SK-N-SH treated with all-trans-retinoic acid at 6 μM for 48 hours (cell line): ENCODE measurements around the gene GEMIN2.

Experiments used
- ATAC-seq: fragments of 200-7000 bp; cut with Tn5 transposase; 3 replicates; pipeline ENCODE4 v1.9.1; 2020; ENCODE audit warnings: mild to moderate bottlenecking, moderate library complexity
- ARNTL ChIP-seq: fragments of 450-650 bp; formaldehyde crosslinking; IDR thresholded peaks from 2 replicates; pipeline ENCODE4 v1.5.0; 2020; ENCODE audit warnings: low read depth, mild to moderate bottlenecking, moderate library complexity, borderline replicate concordance
- BACH2 ChIP-seq: fragments of 250-450 bp; sonication (Bioruptor Pico); IDR thresholded peaks from 2 replicates; pipeline ENCODE4 v1.9.0; 2021; ENCODE audit warnings: mild to moderate bottlenecking, borderline replicate concordance
- CSDC2 ChIP-seq: fragments of 250-450 bp; sonication (Bioruptor Pico); IDR thresholded peaks from 2 replicates; pipeline ENCODE4 v1.5.0; 2020; ENCODE audit warnings: mild to moderate bottlenecking, moderate library complexity
- ESRRG ChIP-seq: fragments of 250-450 bp; sonication (Bioruptor Pico); IDR thresholded peaks from 2 replicates; pipeline ENCODE4 v1.6.1; 2021; ENCODE audit warnings: mild to moderate bottlenecking
- GLIS3 ChIP-seq: fragments of 250-450 bp; sonication (Bioruptor Pico); IDR thresholded peaks from 2 replicates; pipeline ENCODE4 v1.5.0; 2020; ENCODE audit warnings: mild to moderate bottlenecking, moderate library complexity
- ISL1 ChIP-seq: fragments of 250-450 bp; sonication (Bioruptor Pico); IDR thresholded peaks from 2 replicates; pipeline ENCODE4 v2.1.2; 2022; ENCODE audit warnings: mild to moderate bottlenecking, moderate library complexity
- OSR1 ChIP-seq: fragments of 250-450 bp; sonication (Bioruptor Pico); IDR thresholded peaks from 2 replicates; pipeline ENCODE4 v1.8.0; 2022; ENCODE audit warnings: moderate library complexity, mild to moderate bottlenecking, inconsistent platforms
- POU6F1 ChIP-seq: fragments of 250-450 bp; sonication (Bioruptor Pico); IDR thresholded peaks from 2 replicates; pipeline ENCODE4 v1.8.0; 2021; ENCODE audit warnings: low read depth, mild to moderate bottlenecking, moderate library complexity, borderline replicate concordance
- PPARA ChIP-seq: fragments of 250-450 bp; sonication (Bioruptor Pico); IDR thresholded peaks from 2 replicates; pipeline ENCODE4 v1.5.0; 2020; ENCODE audit warnings: mild to moderate bottlenecking, borderline replicate concordance
- TCF4 ChIP-seq: fragments of 250-450 bp; sonication (Bioruptor Pico); IDR thresholded peaks from 2 replicates; pipeline ENCODE4 v1.8.0; 2021; ENCODE audit warnings: mild to moderate bottlenecking, moderate library complexity, borderline replicate concordance
- TOX ChIP-seq: fragments of 250-450 bp; sonication (Bioruptor Pico); IDR thresholded peaks from 2 replicates; pipeline ENCODE4 v1.8.0; 2021; ENCODE audit warnings: mild to moderate bottlenecking, moderate library complexity, borderline replicate concordance
- ZC3H10 ChIP-seq: fragments of 250-450 bp; sonication (Bioruptor Pico); IDR thresholded peaks from 2 replicates; pipeline ENCODE4 v1.5.1; 2021; ENCODE audit warnings: mild to moderate bottlenecking, moderate library complexity
- ZFP30 ChIP-seq: fragments of 450-650 bp; formaldehyde crosslinking; IDR thresholded peaks from 2 replicates; pipeline ENCODE4 v1.5.0; 2022; ENCODE audit warnings: mild to moderate bottlenecking, moderate library complexity
- ZNF565 ChIP-seq: fragments of 450-650 bp; formaldehyde crosslinking; conservative IDR thresholded peaks from 2 replicates; pipeline ENCODE4 v1.5.0; 2020; ENCODE audit warnings: low read depth, mild to moderate bottlenecking, moderate library complexity
- ZNF70 ChIP-seq: fragments of 450-650 bp; formaldehyde crosslinking; IDR thresholded peaks from 2 replicates; pipeline ENCODE4 v1.5.0; 2020; ENCODE audit warnings: mild to moderate bottlenecking, moderate library complexity
- TF ChIP-seq, protein P1 (sequence below): fragments of 250-450 bp; sonication (Bioruptor Pico); IDR thresholded peaks from 2 replicates; pipeline ENCODE4 v1.8.0; 2020; ENCODE audit warnings: mild to moderate bottlenecking, moderate library complexity, borderline replicate concordance
- TF ChIP-seq, protein P2 (sequence below): fragments of 250-450 bp; sonication (Bioruptor Pico); IDR thresholded peaks from 2 replicates; pipeline ENCODE4 v1.5.1; 2020; ENCODE audit warnings: low read depth, mild to moderate bottlenecking, moderate library complexity
- TF ChIP-seq, protein P3 (sequence below): fragments of 250-450 bp; sonication (Bioruptor Pico); IDR thresholded peaks from 2 replicates; pipeline ENCODE4 v1.5.0; 2020; ENCODE audit warnings: mild to moderate bottlenecking, moderate library complexity

Gene GEMIN2

GRCh38 chr14:39087493-39087892, 26.6 kb upstream of the GEMIN2 start:
- ATAC-seq, result no peak
- TF ChIP-seq ESRRG (CRISPR knock-in tag) (no peak), POU6F1 (CRISPR knock-in tag) (no peak), ZNF70 (CRISPR knock-in tag) (no peak), TCF4 (CRISPR knock-in tag) (no peak), OSR1 (CRISPR knock-in tag) (no peak), TOX (CRISPR knock-in tag) (no peak), PPARA (CRISPR knock-in tag) (no peak), ZNF565 (CRISPR knock-in tag) (no peak), GLIS3 (CRISPR knock-in tag) (no peak)
- TF ChIP-seq, protein P1, sequence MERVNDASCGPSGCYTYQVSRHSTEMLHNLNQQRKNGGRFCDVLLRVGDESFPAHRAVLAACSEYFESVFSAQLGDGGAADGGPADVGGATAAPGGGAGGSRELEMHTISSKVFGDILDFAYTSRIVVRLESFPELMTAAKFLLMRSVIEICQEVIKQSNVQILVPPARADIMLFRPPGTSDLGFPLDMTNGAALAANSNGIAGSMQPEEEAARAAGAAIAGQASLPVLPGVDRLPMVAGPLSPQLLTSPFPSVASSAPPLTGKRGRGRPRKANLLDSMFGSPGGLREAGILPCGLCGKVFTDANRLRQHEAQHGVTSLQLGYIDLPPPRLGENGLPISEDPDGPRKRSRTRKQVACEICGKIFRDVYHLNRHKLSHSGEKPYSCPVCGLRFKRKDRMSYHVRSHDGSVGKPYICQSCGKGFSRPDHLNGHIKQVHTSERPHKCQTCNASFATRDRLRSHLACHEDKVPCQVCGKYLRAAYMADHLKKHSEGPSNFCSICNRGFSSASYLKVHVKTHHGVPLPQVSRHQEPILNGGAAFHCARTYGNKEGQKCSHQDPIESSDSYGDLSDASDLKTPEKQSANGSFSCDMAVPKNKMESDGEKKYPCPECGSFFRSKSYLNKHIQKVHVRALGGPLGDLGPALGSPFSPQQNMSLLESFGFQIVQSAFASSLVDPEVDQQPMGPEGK (CRISPR knock-in tag), result no peak

GRCh38 chr14:39090548-39091111, 23.5 kb upstream of the GEMIN2 start:
- TF ChIP-seq OSR1 (CRISPR knock-in tag) (no peak), BACH2 (CRISPR knock-in tag) (no peak), ZC3H10 (CRISPR knock-in tag) (no peak), POU6F1 (CRISPR knock-in tag) (no peak), PPARA (CRISPR knock-in tag) (no peak)
- TF ChIP-seq, protein P2, sequence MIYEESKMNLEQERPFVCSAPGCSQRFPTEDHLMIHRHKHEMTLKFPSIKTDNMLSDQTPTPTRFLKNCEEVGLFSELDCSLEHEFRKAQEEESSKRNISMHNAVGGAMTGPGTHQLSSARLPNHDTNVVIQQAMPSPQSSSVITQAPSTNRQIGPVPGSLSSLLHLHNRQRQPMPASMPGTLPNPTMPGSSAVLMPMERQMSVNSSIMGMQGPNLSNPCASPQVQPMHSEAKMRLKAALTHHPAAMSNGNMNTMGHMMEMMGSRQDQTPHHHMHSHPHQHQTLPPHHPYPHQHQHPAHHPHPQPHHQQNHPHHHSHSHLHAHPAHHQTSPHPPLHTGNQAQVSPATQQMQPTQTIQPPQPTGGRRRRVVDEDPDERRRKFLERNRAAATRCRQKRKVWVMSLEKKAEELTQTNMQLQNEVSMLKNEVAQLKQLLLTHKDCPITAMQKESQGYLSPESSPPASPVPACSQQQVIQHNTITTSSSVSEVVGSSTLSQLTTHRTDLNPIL (CRISPR knock-in tag), result no peak
- TF ChIP-seq, protein P1 (CRISPR knock-in tag), result no peak
- no peak for ATAC-seq

DNA sequence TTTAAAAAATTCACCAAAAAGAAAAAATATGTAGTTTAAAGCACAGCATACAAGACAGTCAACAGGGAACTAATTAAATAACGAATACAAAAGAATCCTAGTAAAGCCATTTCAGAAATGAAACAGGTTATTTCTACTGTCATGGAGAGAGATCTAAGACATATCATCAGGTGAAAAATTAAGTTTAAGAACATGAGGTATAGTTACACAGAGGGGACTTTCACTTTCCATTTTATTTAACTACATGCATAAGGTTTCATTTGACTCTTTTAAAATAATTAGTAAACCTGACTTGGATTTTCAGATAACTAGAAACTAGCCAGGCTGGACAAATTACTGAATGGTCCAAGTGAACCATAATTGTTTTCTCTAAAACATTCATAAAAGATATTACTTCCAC, 22.4 kb upstream of the GEMIN2 start:
- no peak for ATAC-seq
- no peak for TF ChIP-seq TCF4 (CRISPR knock-in tag)
- no peak for TF ChIP-seq ISL1 (CRISPR knock-in tag)
- no peak for TF ChIP-seq CSDC2 (CRISPR knock-in tag)

DNA sequence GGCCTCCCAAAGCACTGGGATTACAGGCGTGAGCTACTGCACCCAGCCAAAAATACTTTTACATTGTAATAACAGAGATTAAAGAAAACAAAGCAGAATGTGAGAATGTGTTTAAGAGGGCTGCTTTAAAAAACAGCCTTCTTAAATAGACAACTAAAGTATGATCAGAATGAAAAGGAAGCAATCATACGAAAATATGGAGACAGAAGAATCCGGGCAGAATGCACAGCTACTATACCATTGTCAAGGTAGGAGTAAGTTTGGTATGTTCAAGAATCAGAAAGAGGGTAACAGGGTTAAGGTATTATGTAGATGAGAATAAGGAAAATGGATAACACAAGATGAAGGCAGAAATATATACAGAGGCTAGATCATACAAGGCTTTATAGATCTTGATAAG, 19.6 kb upstream of the GEMIN2 start:
- TF ChIP-seq ESRRG (CRISPR knock-in tag), result no peak
- TF ChIP-seq ZFP30 (CRISPR knock-in tag), result no peak
- no peak for TF ChIP-seq PPARA (CRISPR knock-in tag)
- TF ChIP-seq, protein P3, sequence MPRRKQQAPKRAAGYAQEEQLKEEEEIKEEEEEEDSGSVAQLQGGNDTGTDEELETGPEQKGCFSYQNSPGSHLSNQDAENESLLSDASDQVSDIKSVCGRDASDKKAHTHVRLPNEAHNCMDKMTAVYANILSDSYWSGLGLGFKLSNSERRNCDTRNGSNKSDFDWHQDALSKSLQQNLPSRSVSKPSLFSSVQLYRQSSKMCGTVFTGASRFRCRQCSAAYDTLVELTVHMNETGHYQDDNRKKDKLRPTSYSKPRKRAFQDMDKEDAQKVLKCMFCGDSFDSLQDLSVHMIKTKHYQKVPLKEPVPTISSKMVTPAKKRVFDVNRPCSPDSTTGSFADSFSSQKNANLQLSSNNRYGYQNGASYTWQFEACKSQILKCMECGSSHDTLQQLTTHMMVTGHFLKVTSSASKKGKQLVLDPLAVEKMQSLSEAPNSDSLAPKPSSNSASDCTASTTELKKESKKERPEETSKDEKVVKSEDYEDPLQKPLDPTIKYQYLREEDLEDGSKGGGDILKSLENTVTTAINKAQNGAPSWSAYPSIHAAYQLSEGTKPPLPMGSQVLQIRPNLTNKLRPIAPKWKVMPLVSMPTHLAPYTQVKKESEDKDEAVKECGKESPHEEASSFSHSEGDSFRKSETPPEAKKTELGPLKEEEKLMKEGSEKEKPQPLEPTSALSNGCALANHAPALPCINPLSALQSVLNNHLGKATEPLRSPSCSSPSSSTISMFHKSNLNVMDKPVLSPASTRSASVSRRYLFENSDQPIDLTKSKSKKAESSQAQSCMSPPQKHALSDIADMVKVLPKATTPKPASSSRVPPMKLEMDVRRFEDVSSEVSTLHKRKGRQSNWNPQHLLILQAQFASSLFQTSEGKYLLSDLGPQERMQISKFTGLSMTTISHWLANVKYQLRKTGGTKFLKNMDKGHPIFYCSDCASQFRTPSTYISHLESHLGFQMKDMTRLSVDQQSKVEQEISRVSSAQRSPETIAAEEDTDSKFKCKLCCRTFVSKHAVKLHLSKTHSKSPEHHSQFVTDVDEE (CRISPR knock-in tag), result no peak
- no peak for TF ChIP-seq CSDC2 (CRISPR knock-in tag)
- no peak for TF ChIP-seq ZNF70 (CRISPR knock-in tag)
- no peak for TF ChIP-seq ARNTL (CRISPR knock-in tag)
- no peak for TF ChIP-seq ZC3H10 (CRISPR knock-in tag)
- no peak for TF ChIP-seq TCF4 (CRISPR knock-in tag)
- no peak for TF ChIP-seq ISL1 (CRISPR knock-in tag)
- TF ChIP-seq ZNF565 (CRISPR knock-in tag), result no peak
- ATAC-seq, result no peak
